DMS 273 treated with DMSO at 0.1 percent for 48 hours (cell line): ENCODE measurements around the gene ADAMTS13.
A peak's percentile ranks its signal among the peaks of the same experiment; 100 is the strongest.
"Not testable (repeated sequence)": the region's sequence is repeated elsewhere in the genome, so short reads cannot be mapped to it uniquely, and the experiment has no call there.

ENCODE experiments used
- DNase-seq: peaks from one replicate; lab custom pipeline; 2025; lab: John Stamatoyannopoulos, UW

The ADAMTS13 gene

GRCh38 chr9:133421615-133422542, at the start of gene ADAMTS13:
ADAMTS13 (plus strand) TSS chr9:133422367; CDS start chr9:133422444, 77 bp downstream.
- DNase-seq: no peak

DNA sequence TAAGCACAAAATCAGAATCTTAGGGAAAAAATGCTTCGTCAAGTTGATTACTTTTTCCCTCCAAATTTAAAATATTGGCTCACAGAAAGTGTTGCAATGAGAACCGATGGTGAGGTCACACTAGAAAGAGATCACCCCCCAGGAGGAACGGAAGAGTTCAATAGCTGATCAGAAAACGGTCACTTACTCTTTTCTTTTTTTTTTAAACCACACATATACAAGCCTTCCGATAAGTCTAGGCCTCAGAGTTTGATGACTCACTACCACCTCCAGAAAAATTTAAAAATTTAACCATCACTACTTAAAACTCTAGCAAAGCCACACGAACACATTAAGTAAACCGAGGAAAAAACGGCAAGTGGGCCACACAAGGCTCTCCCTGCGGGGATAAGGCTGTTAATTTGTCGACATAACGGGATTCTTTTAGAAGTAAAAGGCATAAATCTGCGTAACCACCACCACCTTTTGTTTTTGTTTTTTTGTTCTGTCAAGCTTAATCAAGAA, 47.5 kb upstream of the ADAMTS13 start:
- DNase-seq: no peak

DNA sequence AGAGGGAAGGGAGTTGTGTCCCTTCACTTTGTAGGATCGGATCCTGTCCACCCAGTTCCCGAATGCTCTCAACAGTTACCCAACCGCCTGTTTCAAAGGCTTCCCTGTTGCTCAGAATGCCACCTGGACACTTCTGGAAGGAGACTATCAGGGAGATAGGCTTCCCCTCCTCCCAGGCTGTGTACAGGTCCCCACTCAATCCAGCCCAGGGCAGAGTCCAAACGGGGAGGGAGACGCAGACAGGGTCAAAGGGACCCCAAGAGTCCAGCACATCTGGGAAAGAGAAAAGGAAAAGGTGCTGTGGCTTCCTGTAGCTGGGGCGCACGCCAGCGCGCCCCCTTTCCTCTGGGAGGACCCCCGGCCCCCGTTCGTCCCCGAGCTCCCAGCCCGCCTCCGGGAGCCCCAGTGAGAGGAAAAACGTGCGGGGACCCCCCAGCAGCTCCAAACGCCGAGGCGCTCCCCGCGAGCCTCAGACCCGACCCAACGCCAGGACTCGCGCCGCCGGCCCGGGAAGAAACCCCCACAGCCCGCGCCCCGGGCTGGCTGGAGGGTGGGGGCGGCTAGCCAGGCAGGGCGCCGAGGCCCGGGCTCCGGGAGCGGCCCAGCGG, 46.9 kb upstream of the ADAMTS13 start:
- no peak for DNase-seq

- peak; percentile 78 for DNase-seq
Measured at GRCh38 chr9:133375724-133376654, 46.2 kb upstream of the ADAMTS13 start, which contains the start of the genes STKLD1 and SURF4. STKLD1 (plus strand) TSS chr9:133376366; CDS start chr9:133376474, 108 bp downstream. SURF4 (minus strand) TSS chr9:133376060; CDS start chr9:133375969, 91 bp downstream.

DNA sequence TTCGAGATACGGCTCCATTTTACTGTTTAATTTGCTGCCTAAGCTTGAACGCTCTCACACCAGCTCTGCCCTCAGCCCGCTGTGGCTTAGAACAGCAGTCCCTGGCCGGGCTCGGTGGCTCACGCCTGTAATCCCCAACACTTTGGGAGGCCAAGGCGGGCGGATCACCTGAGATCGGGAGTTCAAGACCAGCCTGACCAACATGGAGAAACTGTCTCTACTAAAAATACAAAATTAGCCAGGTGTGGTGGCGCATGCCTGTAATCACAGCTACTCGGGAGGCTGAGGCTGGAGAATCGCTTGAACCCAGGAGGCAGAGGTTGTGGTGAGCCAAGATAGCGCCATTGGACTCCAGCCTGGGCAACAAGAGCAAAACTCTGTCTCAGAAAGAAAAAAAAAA, 44.9 kb upstream of the ADAMTS13 start:
- not testable (repeated sequence) for DNase-seq

DNA sequence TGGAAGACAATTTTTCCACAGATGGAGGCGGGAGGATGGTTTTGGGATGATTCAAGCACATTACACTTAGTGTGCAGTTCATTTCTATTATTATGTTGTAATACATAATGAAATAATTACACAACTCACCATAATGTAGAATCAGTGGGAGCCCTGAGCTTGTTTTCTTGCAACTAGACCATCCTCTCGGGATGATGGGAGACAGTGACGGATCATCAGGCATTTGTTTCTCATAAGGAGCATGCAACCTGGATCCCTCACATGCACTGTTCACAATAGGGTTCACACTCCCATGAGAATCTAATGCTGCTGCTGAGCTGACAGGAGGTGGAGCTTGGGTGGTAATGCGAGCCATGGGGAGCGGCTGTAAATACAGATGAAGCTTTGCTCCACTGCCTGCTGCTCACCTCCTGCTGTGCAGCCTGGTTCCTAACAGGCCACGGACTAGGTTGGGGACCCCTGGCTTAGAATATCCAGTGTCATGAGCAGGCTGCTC, 44.4 kb upstream of the ADAMTS13 start:
- DNase-seq: no peak

DNA sequence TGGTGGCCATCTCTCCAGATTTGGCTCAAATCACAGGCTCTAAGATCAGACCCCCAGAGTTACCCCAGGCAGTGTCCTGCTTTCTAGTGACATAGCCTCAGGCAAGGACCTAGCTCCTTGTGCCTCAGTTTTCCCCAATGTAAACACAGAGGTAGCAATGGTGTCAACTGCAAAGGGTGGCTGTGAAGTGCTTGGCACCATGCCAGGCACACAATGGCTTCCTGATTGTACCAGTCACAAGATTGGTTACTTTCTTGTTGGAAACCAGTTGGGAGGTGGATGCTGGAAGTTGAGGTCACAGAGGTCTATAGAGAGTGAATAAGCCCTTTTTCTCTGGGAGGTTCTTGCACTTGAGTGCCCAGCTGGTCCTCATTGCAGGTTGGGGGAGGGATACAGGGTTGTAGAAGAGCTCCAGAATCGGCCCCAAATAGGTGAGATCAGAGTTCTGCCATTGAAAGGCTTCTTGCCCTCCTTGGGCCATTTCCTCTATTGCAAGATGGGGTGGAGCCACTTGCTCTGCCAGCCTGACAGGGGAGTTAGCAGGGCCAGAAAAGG, 43.7 kb upstream of the ADAMTS13 start:
- no peak for DNase-seq

GRCh38 chr9:133379153-133380086, 42.7 kb upstream of the ADAMTS13 start:
- no peak for DNase-seq

DNA sequence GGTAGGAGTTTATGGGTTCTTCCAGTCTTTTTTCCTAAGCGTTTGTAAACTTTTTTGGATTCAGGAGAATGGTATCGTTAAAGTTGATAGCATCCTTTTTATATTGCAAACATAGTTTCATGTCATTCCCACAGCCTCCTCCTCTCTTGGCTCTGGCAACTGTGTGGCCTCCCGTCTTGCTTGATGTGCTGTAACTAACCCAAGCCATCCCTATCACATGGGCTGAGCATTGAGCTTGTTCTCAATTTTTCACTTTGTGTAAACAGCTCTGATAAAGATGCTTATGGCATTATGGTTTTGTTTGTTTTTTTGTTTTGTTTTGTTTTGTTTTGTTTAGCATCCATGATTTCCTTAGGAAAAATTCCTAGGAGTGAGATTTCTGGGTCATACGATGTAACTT, 41.4 kb upstream of the ADAMTS13 start:
- no peak for DNase-seq

DNA sequence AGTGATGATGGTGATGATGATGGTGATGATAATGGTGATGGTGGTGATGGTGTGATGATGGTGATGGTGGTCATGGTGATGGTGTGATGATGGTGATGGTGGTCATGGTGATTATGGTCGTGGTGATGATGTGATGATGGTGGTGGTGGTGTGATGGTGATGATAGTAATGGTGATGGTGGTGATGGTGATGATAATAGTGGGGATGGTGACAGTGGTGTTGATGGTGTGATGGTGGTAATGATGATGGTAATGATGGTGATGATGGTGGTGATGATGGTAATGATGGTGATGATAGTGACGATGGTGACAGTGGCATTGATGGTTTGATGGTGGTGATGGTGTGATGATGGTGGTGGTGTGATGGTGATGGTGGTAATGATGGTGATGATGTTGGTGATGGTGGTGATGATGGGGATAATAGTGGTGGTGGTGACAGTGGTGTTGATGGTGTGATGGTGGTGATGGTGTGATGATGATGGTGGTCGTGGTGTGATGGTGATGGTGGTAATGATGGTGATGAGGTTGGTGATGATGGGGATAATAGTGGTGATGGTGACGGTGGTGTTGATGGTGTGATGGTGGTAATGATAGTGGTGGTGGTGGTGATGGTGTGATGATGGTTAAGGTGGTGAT, 39.5 kb upstream of the ADAMTS13 start:
- DNase-seq: no peak

- DNase-seq: no peak
Measured at GRCh38 chr9:133383438-133383837, 38.7 kb upstream of the ADAMTS13 start.

DNA sequence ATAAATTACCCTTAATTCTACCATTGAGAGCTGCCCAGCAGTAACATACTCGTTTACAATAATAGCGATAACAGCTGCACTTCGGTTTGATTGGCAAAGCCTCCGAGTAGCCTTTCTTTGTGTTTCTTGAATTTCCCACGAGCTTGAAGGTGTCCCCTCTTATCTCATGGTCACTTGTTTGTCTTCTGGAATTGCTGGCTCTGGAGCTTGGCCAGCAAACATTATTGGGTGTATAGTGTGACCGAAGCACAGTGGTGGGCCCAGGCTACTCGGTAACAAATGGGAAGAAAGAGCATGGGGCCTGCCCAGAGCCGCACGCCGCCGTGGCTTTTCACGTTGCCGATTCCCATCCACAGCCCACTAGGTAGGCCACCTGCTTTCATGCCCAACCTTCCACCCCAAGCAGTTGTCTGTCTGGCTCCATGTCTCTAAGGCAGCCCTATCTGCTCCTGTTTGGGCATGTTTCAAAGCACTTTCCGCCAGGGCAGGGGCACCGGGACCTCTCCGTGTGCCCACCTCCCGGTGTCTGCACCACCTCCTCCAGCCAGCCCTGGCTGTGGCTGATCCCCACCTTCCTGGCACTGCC, 37.3 kb upstream of the ADAMTS13 start:
- no peak for DNase-seq

GRCh38 chr9:133385452-133385851, 36.7 kb upstream of the ADAMTS13 start:
- DNase-seq: no peak

DNA sequence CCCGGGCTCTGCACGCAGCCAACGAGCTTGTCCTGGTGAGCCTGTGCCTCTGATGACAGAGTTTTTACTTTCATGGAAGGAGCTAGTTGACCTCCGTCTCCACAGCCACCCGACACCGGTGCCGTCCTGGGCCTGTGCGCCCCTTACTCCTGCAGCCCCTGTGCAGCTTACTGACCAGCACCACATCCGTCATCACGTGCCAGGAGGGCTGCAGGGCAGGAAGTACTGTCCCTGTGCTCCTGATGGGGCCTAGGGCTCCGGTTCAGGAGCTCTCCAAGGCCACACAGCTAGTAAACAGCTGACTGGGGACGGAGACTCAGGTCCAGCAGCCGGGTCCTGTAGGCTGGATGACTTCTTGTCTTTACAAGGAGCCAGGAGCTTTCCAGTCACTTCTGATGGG, 35.8 kb upstream of the ADAMTS13 start:
- no peak for DNase-seq

- no peak for DNase-seq
Measured at GRCh38 chr9:133387680-133388079, 34.5 kb upstream of the ADAMTS13 start.

DNA sequence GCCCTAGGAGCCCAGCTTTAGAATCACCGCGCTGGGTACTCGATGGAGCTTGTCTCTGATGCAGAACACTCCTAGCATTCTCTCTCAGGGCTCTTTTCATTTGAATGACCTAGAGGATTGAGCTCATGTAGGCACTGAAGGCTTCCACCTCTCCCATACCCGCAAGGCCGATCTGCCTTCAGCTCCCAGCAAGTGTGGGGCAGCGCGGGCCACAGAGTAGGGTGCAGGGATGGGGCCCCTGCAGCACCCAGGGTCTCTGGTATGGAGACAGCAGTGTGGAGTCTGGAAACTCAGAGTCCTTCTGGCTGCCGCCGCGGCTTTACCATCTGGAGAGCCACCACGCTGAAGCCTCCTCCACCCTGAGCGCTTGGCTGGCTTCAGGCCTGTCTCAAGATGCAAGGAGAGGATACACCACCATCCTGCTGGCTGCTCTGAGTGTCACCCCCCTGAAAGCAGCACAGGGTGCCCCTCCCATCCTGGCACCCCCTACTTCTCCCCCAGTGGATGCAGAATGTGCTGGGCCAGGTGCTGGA, 33.1 kb upstream of the ADAMTS13 start:
- no peak for DNase-seq

GRCh38 chr9:133389562-133389961, 32.6 kb upstream of the ADAMTS13 start:
- no peak for DNase-seq

DNA sequence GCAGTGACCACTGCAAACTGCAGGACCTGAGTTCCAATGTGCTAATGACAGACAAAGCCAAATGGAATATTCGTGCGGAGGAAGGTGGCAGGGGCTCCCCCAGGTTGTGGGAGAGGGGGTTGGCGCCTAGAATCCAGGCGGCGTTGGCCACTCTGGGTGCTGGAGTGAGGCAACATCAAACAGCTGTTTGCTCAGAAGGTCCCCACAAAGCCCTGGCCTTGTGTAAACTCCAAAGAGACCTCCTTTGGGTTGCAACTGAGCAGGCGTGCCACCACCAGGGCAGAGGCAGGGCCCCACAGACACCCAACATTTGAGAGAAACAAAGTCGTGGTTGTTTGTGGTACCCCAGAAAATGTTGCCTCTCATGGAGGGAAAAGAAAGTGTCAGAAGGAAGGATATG, 31.5 kb upstream of the ADAMTS13 start:
- DNase-seq: no peak

- not testable (repeated sequence) for DNase-seq
Measured at GRCh38 chr9:133391449-133391848, 30.7 kb upstream of the ADAMTS13 start.
